Embryonic facial prominence (tissue), 1 donor: Measurements from ENCODE around the gene CENPB.
"Not testable (repeated sequence)": the region's sequence is repeated elsewhere in the genome, so short reads cannot be mapped to it uniquely, and the experiment has no call there.

Experiments
- DNase-seq: peaks from one replicate; pipeline ENCODE4 v3.0.0-alpha.2; 2016; ENCODE audit errors: extremely low spot score

The CENPB gene

GRCh38 chr20:3786665-3787323 lies at the start of gene CENPB:
Gene CENPB (minus strand): TSS chr20:3786740. CDS start chr20:3786483, 257 bp downstream.
- DNase-seq: peak; percentile 78

GRCh38 chr20:3836132-3836531 lies 49.6 kb upstream of the CENPB start:
- DNase-seq: no peak

GRCh38 chr20:3829891-3830290 lies 43.4 kb upstream of the CENPB start:
- not testable (repeated sequence) for DNase-seq

GRCh38 chr20:3828798-3829197 lies 42.3 kb upstream of the CENPB start:
- no peak for DNase-seq

- DNase-seq: no peak
These were observed 39.9 kb upstream of the CENPB start for GRCh38 chr20:3826420-3826819.

- no peak for DNase-seq
These were observed 39.0 kb upstream of the CENPB start for GRCh38 chr20:3825526-3825925.

GRCh38 chr20:3823881-3824280 lies 37.3 kb upstream of the CENPB start:
- DNase-seq: no peak

GRCh38 chr20:3821996-3822395 lies 35.5 kb upstream of the CENPB start:
- no peak for DNase-seq

GRCh38 chr20:3820901-3821727 lies 34.6 kb upstream of the CENPB start:
- DNase-seq: no peak

- DNase-seq: peak; percentile 89
These were observed 33.7 kb upstream of the CENPB start, which contains the start of gene AP5S1 for GRCh38 chr20:3820048-3820900. Gene AP5S1 (plus strand): TSS chr20:3820547. CDS start chr20:3822118, 1,571 bp downstream.

GRCh38 chr20:3819411-3820047 lies 33.0 kb upstream of the CENPB start:
- DNase-seq: no peak

- no peak for DNase-seq
These were observed 31.9 kb upstream of the CENPB start for GRCh38 chr20:3818155-3819151.

GRCh38 chr20:3815703-3816315 lies 29.3 kb upstream of the CENPB start:
- DNase-seq: no peak

- no peak for DNase-seq
These were observed 28.5 kb upstream of the CENPB start for GRCh38 chr20:3814928-3815495.

- no peak for DNase-seq
These were observed 27.5 kb upstream of the CENPB start for GRCh38 chr20:3813848-3814581.

- DNase-seq: no peak
These were observed 26.7 kb upstream of the CENPB start for GRCh38 chr20:3812975-3813847.

- DNase-seq: no peak
These were observed 25.7 kb upstream of the CENPB start for GRCh38 chr20:3812259-3812681.
